Measurements from ENCODE around the gene YY1.

DNA sequence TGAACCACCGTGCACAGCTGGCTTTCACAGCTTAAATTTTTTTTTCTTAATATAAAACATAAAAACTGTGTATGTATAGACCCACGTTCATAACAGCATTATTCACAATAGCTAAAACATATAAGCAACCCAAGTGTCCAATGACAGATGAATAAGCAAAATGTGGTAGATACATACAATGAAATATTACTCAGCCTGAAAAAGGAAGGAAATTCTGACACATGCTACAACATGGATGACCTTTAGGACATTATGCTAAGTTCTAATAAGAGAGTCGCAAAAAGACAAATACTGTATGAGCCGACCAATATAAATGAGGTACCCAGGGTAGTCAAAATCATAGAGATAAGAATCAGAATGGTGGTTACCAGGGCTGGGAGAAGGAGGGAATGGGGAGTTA is 13.8 kb upstream of the YY1 start:
- no peak for TF ChIP-seq CTCF (conservative IDR thresholded peaks at IDR 0.05 in 1 of 2, IDR thresholded peaks at IDR 0.05 in 1 of 2; ENCODE audit: low read depth in 1 of 2, low read length in 2 of 2)
- no peak for TF ChIP-seq EZH2 (IDR thresholded peaks at IDR 0.05; ENCODE audit: low read length, missing control alignments)
